CD4-positive, alpha-beta T cell treated with Interleukin-4 for 1 hour (primary cell): Measurements from ENCODE around the gene NDUFB6.
"Not testable (repeated sequence)": the region's sequence is repeated elsewhere in the genome, so short reads cannot be mapped to it uniquely, and the experiment has no call there.

Experiments used
- DNase-seq, 2 donors: peaks; one replicate each; pipeline ENCODE4 v3.0.0-alpha.2; 2020 to 2022

Gene NDUFB6

DNA sequence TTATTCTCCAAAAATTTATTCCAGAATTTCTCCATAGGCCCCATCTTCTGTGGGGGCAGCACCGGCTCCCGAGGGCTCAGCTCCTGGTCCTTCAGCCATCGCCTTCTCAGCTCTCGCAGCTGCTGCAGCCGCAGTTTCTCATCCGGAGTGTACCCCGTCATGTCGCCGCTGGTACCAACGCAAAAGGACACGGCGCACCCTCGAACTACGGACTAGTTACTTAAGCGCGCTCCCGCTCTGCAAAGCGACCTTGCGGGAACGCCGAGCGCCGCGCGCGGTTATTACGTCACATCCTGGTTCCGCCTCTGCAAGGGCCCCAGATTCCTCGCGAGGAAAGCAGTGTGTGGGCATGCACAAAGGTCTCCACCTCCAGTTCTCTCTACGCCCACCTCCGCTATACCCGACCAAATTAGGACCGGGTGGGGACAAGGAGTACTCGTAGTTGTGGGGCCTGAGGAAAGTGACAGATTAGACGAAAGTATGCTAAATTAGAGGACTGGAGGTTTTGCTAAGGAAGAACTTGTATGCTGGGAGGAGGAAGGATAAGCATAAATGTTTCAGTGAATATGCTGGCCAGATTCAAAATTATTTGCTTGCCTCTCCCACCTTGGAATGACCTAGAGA lies at the start of gene NDUFB6:
TSS of gene NDUFB6 (minus strand) at position 260 of the 624 bp plus-strand sequence. CDS start at position 161, 99 bp downstream.
- peak; percentile 95 to 96 for DNase-seq

DNA sequence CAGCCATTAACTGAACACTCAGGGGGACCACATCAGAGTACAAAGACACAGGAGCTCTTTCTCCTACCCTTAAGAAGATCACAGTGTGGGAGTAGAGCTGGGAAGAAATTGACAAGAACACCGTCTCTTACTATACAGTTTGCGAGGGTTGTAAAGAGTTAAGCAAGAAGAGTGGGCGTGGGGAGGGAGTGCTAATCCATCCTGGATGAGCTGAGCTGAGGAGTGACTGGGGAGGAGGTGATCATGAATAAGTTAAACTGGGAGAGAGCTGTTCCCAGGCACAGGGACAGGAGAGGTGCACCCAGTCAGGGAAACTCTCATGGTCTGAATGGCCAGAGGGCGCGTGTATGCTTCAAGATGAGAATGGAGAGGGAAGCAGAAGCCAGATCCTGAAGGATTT lies 45.3 kb upstream of the NDUFB6 start:
- no peak for DNase-seq

- no peak for DNase-seq
These were observed 33.9 kb upstream of the NDUFB6 start for GRCh38 chr9:32606811-32607210.

DNA sequence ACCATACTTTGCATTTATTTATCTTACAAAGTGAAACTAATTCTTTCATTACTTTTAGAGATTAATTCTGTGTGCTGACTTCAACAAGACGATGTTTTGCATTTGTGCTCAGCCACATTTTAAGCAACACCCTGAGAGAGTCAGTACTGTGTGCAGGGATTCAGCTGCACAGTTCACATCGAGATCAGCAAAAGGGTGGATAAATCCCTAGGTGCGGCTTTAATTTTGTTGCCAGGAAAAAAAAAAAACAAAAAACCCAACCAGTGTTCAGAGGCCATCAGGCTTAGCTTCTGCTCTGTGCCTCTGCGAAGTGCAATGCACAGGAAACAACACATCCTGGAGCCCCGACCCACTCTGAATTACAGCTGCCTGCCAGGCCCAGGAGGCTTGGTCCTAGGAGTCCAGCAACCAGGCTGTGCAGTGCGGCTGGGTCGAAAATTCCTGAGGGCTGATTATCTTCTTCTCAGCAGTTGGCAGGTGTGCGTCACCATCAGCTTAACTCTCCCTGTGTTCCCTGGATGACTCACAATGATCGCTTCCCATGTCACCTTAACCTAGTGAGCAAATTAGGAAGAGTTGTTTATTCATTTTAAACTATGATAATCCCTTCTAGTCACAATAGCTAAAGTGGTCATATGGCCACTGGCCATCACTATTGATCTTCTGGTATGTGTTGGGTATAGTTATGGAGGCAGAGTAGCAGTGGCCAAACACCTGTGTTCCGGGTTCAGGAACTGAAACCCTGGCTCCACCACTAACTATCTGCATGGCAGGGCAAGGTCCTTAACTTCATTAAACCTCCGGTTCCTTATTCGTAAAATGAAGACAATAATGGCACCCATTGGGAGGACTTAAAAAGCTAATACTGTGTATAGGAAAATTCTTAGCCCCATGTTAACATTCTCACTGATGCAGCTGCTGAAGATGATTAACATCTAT lies 31.2 kb upstream of the NDUFB6 start:
- no peak for DNase-seq

- not testable (repeated sequence) for DNase-seq
These were observed 26.1 kb upstream of the NDUFB6 start for GRCh38 chr9:32599021-32599420.

DNA sequence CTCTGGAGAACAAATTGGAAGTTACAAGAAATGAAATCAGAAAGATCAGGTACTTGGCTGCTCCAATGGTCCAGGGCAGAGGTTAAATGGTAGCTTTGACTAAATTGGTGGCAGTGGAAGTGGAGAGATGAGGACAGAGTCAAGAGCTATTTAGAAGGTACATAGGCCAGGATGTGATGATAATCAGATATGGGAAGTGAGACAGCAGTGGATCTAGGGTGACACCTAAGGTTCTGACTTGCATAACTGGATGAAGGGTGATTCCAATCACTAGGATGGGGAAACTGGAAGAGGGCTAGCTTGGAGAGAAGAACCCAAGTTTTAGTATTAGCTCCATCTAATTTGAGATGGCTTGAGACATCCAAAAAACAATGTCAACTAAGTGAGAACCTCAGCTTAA lies 24.0 kb upstream of the NDUFB6 start:
- no peak for DNase-seq

DNA sequence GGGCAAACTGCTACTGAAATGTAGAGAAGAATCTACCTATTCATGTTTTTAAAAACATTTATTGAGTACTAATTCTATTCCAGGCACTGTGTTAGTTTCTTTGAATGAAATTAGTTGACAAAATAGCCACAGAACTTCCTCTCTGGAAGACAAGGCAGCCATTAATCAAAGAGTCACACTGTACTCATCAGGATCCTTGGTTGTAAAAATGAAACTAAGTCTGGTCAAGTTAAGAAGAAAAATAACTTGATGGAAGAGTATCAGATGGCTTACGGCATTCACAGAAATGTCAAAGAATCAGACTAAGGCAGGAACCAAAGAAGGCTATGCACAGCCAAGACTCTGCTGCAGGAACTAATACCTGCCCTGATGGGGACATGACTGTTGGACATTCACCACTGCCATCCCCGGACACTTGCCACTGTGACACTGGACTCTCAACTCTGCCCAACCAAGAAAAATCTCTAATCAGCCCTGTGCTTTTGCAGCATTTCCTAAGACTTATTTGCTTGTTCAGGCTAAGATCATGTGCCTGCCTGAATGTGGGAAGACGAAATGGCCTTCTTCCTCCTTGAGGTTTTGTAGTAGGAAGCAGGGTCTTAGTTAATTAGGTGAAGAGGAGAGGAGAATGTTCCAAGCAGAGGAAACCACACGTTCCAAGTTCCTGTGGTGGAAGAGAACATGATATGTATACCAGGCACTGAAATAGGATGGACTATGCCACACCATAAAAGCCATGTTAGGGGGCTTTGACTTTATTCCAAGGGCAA lies 23.3 kb upstream of the NDUFB6 start:
- no peak for DNase-seq

DNA sequence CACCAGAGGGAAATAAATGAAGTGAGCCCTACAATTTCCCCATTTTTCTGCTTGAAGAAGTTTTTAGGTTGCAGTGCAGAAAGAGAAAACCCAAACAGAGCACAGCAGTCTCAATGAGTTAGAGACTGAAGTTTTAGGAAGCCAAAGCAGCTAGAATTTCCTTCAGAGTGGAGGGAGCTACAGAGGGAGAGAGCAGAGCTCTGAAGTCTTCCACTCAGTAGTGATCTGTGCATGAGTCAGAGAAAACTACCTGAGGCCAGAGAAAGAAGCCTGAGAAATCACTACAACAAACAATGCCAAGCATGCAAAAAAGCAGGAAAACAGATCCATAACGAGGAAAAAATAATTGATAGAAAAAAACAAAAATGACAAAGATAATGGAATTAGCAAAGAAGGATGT lies 17.9 kb upstream of the NDUFB6 start:
- no peak for DNase-seq

GRCh38 chr9:32590476-32590875 lies 17.5 kb upstream of the NDUFB6 start:
- DNase-seq, result no peak

DNA sequence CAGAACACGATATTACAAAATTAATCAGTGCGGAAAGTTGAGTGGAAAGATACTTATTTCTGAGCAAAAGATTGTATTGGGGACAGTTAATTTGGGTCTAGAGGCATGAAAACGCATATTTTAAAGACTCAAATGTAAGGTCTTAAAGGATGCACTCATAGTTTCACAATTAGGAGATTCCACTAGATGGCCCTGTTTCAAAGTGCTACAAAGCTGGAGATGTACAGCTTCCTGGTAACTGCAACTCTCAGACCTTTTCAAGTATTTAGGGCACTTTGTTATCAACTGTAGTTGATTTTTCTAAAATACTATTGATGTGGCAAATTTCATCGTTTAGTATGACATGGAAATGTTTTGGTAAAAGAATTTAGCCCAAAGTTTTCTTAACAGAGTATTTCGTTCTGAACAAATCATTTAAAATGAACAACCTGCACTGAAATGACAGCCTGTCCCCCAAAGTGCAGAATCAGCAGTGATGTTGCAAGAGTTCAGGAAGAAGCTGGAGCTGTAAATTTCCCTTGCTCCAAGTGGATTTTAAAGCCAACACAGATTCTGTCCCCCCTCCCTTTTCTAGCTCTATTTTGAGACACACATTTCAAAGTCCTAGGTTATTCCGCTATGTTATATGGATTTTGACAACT lies 16.2 kb upstream of the NDUFB6 start:
- peak in 1 of 2 donors; percentile 15 for DNase-seq

GRCh38 chr9:32587901-32588300 lies 14.9 kb upstream of the NDUFB6 start:
- DNase-seq, result no peak

DNA sequence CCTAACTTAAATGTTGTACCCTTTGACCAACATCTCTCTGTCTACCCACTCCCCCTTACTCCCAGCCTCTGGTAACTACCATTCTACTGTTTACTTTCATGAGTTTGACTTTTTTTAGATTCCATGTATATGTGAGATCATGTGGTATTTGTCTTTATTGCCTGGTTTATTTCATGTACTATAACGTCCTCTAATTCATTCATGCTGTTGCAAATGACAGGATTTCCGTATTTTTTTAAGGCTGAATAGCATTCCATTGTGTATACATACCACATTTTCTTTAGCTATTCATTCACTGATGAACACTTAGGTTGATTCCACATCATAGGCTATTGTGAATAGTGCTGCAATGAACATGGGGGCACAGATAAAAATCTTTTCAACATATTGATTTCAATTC lies 11.8 kb upstream of the NDUFB6 start:
- no peak for DNase-seq

- peak; percentile 29 to 54 for DNase-seq
These were observed 8.7 kb upstream of the NDUFB6 start for GRCh38 chr9:32581512-32582143.

GRCh38 chr9:32580631-32581300 lies 7.8 kb upstream of the NDUFB6 start:
- no peak for DNase-seq

- peak; percentile 75 to 81 for DNase-seq
These were observed 6.9 kb upstream of the NDUFB6 start for GRCh38 chr9:32579706-32580331.

- no peak for DNase-seq
These were observed 6.0 kb upstream of the NDUFB6 start for GRCh38 chr9:32578976-32579375.

DNA sequence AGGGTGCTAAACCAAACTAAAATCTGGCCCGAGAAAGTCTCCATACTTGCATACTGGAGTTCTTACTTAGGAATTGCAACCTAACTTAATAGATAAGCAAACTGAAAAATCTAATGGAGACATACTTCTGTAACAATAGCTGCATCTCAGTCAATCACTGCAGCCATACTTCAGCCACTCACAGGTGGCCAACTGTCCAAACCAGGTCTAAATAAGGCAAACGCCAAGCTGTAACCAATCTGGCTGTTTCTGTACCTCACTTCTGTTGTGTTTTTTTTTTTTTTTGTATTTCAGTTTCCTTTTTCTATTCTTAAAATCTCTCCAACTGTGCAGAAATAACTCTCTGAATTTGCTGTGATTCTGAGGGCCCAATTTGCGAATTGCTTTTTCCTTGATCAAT lies 4.4 kb upstream of the NDUFB6 start:
- DNase-seq, result no peak

GRCh38 chr9:32574858-32575257 lies 1.9 kb upstream of the NDUFB6 start:
- DNase-seq, result no peak

DNA sequence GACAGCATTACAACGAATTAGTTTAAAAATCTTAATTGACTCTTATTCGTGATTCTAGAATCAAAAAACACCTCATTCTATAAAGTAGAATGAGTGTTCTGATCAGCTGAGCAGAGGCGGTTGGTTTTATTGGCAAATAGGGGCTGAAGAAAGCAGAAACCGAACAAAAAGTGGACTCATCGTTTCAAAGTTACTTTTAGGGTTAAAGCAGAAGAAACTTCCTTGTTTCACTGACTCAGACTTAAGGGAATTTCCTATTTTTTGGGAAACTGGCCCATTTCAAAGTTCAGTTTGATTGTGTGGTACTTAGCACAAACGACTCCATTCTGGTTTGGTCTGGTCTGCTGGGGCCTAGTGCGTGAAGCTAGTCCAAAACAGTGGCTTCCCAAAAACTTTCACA lies 862 bp upstream of the NDUFB6 start:
- no peak for DNase-seq

- DNase-seq, result peak; percentile 83 to 86
These were observed 725 bp downstream of the NDUFB6 start for GRCh38 chr9:32571969-32572899.
